ENCODE data around the gene RPS10.
"Not testable (repeated sequence)": the region's sequence is repeated elsewhere in the genome, so short reads cannot be mapped to it uniquely, and the experiment has no call there.

RPS10 gene

GRCh38 chr6:34447386-34447785 is 21.5 kb upstream of the RPS10 start:
- DNase-seq: no peak

DNA sequence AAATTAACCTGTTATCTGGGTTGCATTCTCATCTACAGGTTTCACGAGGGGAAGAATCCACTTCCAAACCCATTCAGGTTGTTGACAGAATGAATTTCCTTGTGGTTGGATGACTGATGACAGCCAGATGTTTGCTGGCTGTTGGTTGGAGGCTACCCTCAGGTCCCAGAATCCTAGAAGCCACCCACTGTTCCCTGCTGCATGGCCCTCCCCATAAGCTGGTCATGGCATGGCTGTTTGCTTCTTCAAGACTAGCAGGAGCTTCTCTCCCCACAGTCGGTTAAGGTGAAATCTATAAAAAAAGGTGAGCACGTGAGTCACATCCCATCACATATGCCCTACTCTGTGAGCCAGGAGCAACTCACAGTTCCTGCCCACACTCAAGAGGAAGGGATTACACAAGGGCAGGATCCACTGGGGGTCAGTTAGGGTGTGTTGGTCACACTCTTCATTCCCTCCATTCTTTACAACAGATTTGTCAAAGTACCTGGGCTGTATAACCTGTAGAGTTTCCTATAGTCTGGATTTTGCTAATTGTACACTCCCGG is 19.5 kb upstream of the RPS10 start:
- no peak for DNase-seq

DNA sequence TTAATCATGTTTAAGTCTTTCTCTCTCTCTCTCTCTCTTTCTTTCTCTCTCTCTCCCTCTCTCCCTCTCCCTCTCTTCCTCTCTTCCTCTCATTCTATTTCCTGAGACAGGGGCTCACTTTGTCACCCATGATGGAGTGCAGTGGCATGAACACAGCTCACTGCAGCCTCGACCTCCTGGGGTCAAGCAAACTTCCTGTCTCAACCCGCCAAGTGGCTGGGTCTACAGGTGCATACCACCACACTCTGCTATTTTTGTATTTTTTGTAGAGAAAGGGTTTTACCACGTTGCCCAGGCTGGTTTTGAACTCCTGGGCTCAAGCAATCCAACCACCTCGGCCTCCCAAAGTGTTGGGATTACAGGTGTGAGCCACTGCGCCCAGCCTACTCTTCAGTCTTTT is 15.7 kb upstream of the RPS10 start:
- no peak for DNase-seq

GRCh38 chr6:34439442-34439841 is 13.6 kb upstream of the RPS10 start:
- DNase-seq: no peak

- no peak for DNase-seq
Observed at GRCh38 chr6:34438705-34439104, 12.8 kb upstream of the RPS10 start.

DNA sequence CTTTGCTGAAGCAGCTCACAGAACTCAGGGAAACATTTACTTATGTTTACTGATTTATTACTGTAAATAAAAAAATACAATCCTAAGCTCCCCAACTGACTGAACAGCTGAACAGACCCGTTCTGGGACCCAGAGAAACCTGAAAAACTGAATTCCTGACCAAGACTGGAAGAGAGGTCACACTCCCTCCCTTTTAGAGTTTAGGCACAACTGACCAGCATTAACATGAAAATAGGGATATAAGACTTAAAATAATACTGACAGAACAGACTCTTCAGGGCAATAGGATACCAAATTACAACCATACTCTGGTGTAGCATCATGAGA is 11.7 kb upstream of the RPS10 start:
- no peak for DNase-seq

- DNase-seq: no peak
Observed at GRCh38 chr6:34436803-34437643, 11.2 kb upstream of the RPS10 start.

DNA sequence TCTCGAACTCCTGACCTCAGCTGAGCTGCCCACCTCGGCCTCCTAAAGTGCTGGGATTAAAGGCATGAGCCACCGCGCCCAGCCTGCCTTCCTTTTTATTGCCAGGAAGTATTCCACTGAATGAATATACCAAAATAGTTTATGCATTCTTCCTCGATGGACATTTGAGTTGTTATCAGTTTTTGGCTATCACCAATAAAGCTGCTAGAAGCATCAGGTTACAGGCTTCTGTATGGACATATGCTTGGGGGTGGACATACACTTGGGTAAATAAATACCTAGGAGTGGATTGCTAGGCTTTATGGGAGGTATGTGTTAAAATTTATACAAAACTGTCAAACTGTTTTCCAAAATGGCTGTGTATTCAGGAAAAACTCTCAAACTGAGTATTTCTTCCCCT is 10.0 kb upstream of the RPS10 start:
- DNase-seq: no peak

GRCh38 chr6:34425132-34425497 is 754 bp downstream of the RPS10 start:
- DNase-seq: no peak

GRCh38 chr6:34424200-34425131 is 1.4 kb downstream of the RPS10 start:
- no peak for DNase-seq

GRCh38 chr6:34423254-34423653 is 2.6 kb downstream of the RPS10 start:
- no peak for DNase-seq

GRCh38 chr6:34418367-34418766 is 7.5 kb downstream of the RPS10 start:
- DNase-seq: no peak

- DNase-seq: no peak
Observed at GRCh38 chr6:34416877-34417371, 8.9 kb downstream of the RPS10 start.

DNA sequence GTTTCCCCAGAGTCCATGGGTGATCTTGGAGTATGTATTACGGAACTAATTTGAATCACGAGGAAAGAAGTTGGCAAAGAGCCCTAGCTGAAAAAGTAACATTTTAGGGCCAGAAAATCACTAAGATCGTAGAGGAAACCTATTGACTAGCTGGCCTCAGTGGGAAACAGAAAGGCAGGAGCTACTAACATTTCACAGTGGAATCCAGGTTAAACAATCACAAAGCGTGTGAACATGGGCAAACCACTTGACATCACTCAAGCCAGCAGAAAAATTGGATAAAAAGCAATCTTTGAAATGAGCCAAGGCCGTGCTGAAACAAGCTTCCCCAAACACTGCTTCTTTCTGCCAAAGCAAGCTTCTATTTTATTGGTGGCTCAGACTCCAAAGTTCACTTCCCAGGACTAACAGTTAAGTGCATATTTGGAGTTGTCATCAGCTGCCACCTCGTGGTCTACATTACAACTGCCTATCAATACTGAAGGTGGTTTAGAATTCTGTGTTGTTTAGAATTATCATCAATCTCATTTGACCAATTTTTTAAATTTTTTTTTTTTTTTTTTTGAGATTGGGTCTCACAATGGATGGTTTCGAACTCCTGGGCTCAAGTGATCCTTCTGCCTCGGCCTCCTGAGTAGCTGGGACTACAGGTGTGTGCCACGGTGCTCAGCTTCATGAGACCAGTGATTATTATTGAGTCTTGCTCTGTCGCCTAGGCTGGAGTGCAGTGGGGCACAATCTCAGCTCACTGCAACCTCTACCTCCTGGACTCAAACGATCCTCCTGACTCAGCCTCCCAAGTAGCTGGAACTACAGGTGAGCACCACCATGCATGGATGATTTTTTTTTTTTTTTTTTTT is 10.6 kb downstream of the RPS10 start:
- DNase-seq: peak; percentile 14

- no peak for DNase-seq
Observed at GRCh38 chr6:34412643-34413214, 13.1 kb downstream of the RPS10 start.

DNA sequence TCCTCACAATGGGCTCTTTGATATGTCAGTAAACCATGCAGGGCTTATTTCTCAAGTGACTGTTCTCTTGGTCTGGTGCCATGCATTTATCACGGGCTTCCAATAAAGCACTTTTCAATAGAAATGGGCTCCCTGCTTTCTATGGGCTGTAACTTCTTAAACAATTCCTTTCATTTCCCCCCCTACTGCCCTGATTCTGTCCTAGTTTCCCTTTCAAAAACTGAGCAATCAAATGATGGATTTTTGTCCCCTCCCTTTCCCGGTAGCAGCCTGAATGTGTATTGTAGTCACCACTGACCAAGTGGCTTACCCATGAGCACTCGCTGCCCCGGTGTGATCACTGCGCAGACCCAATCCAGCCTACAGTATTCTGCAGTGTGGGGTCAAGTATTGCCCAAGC is 13.9 kb downstream of the RPS10 start:
- no peak for DNase-seq

- not testable (repeated sequence) for DNase-seq
Observed at GRCh38 chr6:34407915-34408314, 18.0 kb downstream of the RPS10 start.

DNA sequence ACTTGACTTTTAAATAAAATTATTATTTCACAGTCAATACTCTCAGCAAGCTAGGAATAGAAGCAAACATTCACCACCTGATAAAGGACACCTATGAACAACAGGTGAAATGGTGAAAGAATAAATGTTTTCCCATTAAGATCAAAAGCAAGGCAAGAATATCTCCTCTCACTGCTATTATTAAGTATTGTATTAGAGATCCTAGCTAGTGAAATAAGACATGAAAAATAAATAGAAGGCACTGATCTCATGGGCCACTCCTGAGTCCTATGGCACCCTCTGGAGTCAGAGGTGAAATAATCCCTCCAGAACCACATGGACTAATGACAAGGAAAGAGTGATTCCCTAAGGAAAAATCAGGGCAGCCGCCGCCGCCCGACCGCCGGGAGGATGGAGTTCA is 29.4 kb downstream of the RPS10 start:
- DNase-seq: no peak

- no peak for DNase-seq
Observed at GRCh38 chr6:34393966-34394305, 31.9 kb downstream of the RPS10 start.

DNA sequence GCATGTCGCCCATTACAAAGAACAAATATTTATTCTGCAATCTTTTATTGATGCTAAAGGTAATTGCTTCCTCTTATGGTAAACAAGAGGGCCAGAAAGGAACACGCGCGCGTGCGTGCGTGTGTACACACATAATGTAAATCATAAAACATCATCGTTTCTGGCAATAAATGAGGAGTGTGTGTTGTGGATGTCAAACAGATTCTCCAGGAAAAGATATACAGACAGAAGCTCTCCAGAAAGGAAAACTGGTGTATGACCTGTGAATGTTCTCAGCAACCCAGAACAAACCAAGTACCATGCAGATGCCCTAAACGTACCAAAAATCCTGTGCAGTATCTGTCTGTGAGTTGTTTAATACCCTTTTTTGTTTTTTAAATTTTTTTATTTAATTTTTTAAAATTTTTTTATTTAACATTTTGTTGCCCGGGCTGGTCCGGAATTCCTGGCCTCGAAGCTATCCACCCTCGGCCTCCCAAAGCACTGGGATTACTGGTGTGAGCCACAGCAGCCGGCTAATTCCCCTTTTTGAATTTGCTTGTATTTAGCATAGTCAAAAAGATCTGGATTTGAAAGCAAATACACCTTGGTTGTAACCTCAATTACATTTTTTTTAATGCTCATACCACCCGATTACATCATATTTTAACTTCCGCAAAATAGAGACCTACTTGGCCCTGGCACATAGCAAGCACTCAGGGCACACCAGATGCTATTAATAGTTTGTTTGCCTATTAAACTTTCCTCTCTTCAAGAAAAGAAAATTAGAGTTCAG is 32.5 kb downstream of the RPS10 start:
- DNase-seq: no peak

- DNase-seq: peak; percentile 89
Observed at GRCh38 chr6:34392497-34393190, 33.2 kb downstream of the RPS10 start, which contains the start of gene NUDT3. TSS of gene NUDT3 (minus strand) at chr6:34392669. CDS start at chr6:34392362, 307 bp downstream.
